Neural progenitor cell (in vitro differentiated cells): ENCODE measurements around the gene GNAS.
A peak's percentile ranks its signal among the peaks of the same experiment; 100 is the strongest.

Experiments
- EZH2phosphoT487 ChIP-seq: fragments of 200-600 bp; sonication (generic); IDR thresholded peaks from 2 replicates; pipeline ENCODE4 v1.6.1; 2017; ENCODE audit warnings: antibody characterized with exemption
- TF ChIP-seq, protein P1 (sequence below): fragments of 200-600 bp; sonication (generic); IDR thresholded peaks from 2 replicates; pipeline ENCODE4 v1.5.1; 2017; ENCODE audit warnings: antibody characterized with exemption, mild to moderate bottlenecking

GRCh38 chr20:58854638-58855471, 2.3 kb downstream of the GNAS start:
- TF ChIP-seq, protein P1, sequence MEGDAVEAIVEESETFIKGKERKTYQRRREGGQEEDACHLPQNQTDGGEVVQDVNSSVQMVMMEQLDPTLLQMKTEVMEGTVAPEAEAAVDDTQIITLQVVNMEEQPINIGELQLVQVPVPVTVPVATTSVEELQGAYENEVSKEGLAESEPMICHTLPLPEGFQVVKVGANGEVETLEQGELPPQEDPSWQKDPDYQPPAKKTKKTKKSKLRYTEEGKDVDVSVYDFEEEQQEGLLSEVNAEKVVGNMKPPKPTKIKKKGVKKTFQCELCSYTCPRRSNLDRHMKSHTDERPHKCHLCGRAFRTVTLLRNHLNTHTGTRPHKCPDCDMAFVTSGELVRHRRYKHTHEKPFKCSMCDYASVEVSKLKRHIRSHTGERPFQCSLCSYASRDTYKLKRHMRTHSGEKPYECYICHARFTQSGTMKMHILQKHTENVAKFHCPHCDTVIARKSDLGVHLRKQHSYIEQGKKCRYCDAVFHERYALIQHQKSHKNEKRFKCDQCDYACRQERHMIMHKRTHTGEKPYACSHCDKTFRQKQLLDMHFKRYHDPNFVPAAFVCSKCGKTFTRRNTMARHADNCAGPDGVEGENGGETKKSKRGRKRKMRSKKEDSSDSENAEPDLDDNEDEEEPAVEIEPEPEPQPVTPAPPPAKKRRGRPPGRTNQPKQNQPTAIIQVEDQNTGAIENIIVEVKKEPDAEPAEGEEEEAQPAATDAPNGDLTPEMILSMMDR: no peak
- TF ChIP-seq EZH2phosphoT487: peak; percentile 92
